Central memory CD4-positive, alpha-beta T cell (primary cell): Measurements from ENCODE around the gene RPL19.

Experiments used
- DNase-seq: peaks from one replicate; pipeline ENCODE4 v3.0.0; 2022

Gene RPL19

DNA sequence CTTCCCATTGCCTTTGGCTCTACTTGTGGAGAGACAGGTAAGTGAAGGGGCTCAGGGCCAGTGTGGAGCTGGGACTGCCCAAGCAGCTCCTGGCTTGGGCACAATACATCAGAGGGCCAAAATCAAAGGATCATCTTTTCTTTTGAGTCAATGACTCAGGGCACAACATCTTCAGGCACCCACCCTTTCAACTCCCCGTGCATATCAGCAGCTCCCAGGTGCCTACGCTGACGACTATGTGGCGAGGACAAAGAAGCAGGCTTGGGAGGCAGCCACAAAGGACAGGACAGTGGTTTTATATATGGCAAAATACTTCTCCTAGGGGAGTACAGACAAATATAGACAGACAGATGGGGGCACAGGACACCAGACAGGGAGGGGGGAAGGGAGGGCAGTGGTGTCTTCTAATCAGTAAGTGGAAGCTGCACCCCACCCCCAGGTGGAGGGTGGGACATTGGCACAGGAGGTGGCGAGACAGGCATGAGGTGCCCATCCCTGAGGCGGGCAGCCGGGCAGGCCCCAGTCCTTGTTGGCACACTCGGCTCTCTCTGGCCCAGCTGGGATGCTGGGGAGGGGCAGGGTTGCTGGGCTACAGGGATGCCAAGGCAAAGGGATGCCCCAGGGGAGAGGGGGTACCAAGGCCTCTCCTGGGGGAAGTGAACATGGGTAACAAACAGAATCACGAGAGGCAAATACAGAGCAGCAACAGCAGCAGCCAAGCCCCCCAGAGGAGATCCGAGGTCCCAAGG lies 26.4 kb upstream of the RPL19 start:
- no peak for DNase-seq

DNA sequence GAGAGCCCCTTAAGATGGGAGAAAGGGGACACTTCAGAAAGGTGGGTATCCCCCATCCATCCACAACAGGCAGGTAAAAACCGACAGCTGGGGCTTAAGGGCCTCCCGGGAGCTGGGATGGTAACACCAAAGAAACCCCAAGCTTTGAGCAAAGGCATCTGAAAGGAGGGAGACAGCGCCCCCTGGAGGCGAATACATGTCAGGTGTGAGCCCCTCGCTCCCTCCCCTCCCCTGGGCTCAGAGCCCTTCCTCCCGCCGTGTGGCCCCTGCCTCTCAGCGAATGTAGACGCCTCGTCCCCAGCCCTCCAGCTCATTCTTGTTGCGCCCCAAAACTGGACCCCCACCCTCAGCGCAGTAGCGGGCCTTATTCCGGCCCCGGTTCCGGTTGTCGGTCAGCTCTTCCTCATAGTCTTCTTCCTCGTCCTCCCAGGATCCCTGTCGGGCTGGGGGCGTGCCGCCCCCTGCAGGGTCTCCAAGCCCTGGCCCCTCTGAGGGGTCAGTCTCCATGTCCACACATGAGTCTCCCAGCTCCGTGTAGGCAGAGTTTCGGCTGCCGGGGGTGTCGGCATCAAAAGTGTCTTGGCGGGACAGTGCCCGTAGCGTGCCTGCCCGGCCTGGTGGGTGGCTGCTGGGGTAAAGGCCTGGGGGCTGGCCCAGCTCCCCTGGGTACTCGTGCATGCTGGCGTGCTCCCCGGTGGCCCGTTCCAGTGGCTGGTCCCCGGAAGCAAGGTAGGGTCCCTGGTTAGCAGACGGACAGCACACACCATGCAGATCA lies 25.0 kb upstream of the RPL19 start:
- peak; percentile 61 for DNase-seq

DNA sequence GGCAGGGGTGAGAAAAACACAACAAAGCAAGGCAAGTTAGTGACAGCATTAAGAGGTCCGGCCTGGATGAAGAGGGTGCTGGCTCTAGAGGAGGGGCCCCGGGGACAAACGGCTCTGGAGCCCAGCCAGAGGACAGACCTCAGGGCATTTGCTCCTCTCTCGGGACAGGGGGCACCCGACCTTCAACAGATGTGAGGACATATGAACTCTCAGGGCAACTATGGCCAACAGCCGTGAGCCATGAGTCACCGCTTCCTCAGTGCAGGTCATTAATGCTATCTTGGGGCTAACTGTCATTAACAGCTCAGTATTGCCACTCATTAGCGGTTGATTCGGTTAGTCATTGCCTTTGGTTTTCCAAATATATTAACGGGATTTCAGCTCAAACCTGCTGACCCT lies 24.4 kb upstream of the RPL19 start:
- DNase-seq: no peak

DNA sequence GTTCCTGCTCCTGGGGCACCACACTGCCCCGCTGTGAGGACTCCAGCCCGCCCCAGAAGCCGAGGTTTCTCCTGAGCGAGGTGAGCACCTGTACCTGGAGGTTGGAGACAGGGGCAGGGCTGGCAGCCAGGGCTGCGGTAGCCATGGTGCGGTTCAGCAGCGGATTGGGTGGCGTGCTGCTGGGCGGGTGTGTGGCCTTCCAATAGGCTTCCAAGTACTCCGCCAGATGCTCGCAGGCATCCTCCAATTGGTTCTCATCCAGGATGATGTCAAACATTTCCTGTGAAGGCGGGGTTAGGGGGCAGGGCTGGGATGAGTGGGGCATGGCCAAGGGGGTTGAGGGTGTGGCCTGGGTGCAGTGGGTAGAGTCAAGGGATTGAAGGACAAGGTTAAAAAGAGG lies 22.8 kb upstream of the RPL19 start:
- no peak for DNase-seq

DNA sequence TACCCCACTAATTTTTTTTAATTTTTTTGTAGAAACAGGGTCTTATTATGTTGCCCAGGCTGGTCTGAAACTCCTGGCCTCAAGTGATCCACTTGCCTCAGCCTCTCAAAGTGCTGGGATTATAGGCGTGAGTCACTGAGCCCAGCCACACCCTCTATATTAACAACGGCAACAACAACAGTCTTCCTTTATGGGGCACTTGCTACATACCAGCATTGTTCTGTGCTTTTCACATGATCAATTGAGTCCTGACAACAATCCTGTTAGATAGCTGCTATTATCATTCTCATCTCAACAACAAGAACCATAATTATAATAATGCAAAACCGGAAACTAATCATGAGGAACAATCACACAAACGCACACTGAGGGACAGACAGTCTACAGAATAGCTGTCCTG lies 21.5 kb upstream of the RPL19 start:
- no peak for DNase-seq

DNA sequence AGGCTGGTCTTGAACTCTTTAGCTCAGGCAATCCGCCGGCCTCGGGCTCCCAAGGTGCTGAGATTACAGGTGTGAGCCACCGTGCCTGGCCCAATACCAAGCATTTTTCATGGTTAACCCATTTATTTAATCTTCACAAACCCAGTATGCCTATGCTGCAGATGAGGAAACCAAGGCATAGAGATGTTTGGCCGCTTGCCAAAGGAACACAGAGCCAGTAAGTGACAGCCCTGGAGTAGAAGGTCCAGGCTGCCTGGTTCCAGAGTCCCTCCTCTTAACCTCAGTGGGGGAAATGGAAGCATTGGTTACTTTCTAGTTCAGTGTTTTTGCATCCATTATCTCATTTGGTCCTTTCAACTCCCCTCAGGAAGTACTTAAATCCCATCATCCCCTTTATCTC lies 18.8 kb upstream of the RPL19 start:
- no peak for DNase-seq

DNA sequence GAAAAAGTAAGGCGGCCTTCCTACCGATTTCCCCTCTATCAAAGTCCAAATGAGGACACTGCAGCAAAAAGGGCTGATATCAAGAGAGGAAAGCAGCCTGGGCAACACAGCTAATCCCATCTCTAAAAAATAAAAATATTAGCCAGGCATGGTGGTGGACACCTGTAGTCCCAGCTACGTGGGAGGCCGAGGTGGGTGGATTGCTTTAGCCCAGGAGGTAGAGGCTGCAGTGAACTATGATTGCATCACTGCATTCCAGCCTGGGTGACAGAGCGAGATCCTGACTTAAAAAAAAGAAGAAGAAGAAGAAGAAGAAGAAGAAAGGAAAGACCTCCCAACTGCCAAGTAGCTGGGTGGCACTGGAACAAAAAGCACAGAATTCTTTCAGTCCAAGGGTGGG lies 17.0 kb upstream of the RPL19 start:
- no peak for DNase-seq

DNA sequence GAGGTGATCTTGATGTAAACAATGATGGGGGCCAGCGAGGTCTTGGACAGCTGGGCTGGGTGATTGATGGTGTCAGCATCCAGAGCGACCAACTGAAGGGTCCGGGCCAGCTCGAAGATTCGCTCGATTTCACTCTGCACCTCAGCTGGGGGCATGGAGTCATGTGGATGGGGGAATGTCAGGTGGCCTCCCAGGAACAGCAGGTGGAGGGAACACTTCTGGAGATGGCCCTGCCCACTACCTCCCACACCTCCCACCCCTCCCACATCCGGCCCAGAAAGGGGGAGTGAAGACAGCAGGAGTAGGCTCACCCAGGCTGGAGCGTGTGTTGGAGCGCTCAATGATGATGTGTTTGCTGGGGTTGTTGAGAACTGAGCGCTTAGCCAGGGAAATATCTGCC lies 16.4 kb upstream of the RPL19 start:
- DNase-seq: no peak

DNA sequence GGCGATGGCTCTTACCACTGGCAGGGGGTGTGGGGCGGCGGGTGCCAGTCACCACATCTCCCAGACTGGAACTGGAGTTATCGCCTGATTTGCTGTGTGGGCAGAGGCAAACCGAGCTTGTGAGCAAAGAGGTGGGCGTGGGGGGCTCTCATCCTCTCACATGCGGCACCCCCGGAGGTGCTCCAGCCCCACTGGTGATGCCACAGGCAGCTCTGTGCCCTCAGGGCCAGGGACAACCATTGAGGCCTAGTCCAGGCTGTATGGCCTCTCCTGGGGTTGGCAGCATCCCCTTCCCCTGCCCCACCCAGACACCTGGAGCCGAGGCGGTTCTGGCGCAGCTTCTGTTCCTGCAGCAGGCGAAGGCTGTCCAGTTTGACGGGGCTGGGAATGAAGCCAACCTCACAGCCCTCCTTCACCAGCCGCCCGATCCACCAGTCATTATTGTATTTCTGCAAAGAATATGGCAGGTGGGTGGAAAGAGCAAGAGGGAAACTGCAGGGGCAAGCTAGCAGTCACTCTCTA lies 13.5 kb upstream of the RPL19 start:
- DNase-seq: no peak

DNA sequence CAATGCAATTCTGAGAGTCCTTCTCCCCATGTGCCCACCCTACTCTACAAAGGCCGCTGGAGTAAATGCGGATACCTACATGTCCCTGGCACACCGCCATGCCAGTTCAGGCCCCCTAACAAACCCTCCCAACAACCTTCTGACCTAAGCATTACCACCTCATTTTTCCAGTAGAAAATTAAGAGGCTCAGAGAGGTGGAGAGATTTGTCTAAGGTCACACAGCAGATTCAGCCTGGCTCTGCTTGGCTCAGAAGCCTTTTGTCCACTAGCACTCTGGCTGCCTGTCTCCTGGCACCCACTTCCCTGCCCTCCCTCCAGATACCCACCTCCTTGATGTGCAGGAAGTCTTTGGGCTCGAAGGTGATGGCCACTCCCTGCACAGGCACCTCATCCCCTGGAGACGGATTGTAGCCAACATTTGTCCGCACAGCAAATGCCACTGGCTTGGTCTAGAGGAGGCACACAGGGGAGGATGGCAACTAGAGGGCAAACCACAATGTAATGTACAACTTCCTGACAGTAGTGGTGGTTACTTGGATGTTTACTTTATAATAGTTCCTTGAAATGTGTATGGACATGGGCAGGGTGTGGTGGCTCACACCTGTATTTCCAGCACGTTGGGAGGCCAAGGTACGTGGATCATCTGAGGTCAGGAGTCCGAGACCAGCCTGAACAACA lies 12.8 kb upstream of the RPL19 start:
- no peak for DNase-seq

DNA sequence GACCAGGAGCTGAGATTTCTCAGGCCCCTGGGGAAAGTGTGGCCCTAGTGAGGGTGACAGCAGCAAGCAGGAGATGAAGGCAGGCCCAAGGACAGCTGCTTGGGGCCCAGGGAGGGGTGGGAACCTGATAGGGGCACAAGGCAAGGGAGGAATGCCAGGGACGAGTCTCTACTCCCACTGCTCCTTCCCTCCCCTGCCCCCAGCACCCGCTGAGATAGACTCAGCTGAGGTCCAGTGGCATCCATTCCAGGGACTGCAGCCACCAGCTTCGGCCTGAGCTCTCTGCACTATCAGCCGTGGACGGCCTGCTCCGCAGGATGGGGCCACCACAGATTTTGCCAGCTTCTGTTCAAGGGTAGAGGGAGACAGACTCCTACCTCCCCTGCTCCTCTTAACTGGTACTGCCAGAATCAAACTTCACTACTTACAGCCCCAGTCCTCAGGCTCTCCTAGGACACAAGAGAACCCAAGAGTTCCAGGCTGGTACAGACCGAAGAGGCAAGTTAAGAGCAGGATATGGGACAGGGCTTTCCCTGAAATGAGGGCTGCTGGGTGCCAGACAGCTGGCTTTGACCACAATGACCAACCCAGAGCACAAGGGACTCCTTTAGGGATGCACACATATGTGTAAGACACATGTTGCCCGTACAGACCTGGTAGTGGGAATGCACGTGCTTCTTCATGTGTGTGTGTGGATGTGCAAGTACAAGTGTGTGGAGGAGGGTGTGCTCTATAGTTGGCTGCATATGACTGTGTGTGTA lies 8.2 kb upstream of the RPL19 start:
- DNase-seq: no peak

DNA sequence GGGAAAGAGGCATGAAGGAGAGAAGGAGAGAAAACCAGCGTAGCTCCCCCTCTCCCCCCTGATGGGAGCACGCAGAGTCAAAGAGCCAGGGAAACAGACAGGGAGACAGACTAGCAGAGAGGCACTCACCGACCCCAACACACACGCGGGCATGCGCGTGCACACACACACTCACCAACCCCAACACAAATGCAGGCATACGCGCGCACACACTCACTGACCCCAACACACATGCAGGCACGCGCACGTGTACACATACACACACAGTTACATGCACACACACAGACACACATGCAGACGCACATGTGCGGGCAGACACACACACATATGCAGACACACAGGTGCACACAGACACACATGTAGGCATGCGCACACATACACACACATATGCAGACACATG lies 7.2 kb upstream of the RPL19 start:
- no peak for DNase-seq

DNA sequence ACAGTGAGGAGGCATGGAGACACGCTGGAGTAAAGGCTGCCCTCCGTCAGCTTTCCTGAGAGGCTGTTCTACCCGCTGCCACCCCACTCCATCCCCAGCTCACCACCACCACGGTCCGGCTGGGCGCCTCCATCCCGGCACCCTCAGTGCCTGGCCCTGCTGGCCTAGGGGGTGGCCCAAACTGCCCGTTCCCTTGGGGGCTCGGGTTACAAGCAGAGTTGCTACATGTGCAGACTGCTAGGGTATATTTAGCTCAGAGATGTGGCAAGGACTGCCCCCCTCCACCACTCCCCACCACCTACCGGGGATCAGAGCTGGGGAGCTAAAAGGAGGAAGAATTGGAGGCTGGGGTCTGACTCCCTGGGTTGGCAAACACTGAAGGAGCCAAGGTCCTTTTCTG lies 6.7 kb upstream of the RPL19 start:
- DNase-seq: no peak

DNA sequence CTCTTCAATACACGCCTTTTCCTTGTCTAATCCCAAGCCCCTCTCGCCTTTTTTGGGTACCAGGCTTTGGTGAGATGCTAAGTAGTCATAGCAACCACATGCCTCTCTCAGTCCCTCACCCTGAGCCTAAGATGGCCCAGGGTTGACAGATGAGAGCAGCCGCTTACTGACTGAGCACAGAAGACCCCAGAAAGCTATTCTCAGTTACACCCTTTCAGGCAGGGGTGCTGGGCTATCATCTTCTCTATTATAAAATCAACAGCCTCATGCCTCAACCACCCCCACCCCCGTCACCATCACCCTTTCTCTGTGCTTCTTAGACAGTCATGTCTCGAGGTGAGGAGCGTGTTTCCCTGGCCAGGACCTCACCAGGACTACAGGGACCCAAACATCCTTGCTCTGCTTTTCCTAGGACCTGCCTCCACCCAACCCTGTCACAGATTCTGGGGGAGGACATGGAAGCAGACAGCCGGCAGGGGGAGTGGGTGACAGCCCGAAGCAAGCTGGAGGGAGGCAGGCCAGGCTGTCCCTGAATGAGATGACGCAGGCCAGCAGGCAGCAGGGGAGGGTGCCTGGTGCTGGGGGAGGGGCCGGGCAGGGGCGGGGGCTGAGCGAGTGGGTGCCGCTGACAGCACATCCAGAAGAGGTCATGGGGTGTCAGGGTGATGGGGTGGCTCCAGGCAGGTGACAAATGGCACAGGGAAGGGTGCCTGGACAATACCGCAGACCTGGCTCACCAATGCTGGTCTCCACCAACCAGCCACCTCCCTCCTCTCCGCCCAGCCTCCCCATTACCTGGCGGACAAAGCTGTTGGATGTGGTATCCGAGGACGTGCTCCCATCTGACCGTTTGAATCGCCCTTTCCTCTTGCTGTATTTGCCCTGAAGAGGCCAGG lies 5.7 kb upstream of the RPL19 start:
- no peak for DNase-seq

DNA sequence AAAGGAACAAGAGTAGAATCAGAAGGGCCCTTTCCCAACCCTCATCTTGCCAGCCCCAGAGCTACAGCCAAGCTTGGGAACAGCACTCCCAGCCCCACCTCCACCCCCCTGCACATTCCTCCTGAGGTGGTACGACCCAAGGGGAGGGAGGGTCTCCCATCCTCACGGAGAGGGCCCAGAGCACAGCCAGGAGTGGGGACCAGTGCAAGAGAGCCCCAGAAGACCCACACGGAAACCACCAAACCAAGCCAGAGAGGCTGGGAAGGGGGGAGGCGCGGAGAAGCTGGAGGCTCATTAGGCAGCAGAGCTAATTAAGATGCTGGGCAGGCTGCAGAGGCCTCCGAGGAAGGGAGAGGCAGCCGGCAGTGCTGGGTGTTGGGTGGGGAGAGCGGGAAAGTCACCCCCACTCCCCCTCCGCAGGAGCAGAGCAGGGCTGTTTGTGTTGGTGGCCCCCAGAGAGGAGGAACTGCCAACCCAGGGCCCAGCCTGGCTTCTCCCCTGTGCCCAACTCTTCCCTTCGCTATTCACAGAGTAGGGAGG lies 5.0 kb upstream of the RPL19 start:
- no peak for DNase-seq

DNA sequence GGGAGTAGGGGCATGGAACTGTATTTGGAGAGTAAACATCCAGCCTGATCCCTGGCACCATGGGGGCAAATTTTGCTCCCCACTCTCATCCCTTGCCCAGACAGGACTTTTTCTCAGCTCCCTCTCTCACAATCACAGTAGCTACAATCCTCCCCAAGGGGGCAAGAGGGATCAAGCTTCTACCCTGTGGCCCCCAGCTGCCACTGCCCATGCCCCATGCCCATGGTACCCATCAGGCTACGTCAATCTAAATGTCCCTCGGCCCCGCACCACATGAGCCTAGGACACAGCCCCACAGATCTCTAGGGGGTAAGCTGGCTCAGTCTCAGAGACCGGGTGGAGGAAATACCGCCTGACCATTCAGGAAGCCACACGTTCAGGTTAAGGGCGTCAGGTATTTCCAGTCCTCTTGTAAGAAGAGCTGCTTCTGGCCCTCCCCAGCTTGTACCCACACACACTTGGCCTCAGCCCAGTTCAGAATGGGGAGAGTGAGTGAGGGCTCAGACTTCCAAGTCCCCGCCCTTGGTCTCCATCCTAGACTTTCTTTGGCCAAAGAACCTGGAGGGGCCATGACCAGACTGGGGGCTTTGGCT lies 4.4 kb upstream of the RPL19 start:
- DNase-seq: no peak

DNA sequence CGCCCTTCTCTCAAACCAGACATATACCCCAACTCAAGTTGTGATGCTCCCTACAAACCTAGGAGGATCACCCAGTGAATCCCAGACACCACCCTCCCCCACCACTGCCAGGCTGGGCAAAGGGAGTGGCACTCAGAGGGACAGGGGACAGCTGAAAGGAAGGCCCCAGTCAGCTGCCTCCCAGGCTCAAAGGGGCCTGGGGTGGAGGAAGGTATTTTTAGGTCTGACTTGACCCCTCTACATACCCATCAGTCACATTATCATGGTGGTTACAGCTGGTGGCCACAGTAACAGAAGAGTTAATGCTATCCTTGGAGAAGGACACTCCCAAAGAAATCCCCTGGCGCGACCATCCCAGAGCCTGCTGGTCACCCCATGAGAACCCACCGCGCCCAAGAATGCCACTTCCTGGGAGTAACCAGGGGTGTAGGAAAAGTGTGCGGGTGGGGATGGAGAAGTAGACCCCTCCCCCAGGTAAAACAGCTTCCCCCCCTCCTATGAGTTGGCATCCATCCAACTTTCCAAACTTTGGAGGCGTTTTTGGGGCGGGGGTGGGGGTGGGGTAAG lies 3.8 kb upstream of the RPL19 start:
- DNase-seq: no peak

DNA sequence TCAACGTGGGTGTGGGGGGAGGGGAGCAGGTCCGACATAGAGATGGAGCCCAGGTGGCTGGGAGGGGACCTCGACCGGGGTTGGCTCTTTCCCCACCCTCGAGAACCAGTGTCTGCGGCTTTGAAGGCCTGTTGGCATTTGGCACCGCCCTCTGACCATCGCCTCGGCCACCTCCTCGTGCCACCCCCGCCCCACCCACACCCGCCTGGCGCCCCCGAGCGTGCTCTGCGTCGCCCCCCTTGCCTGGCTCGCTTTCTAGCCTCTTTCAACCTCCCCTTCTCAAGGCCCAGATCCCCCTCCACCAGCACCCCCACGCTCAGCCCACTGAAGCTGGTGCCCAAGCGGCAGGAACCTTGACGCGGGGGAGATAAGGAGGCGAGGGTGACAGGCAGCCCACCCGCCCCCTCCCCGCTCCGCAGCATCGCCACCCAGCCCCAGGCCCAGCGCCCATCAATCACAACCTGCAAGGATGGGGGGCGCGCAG lies 3.2 kb upstream of the RPL19 start:
- no peak for DNase-seq

DNA sequence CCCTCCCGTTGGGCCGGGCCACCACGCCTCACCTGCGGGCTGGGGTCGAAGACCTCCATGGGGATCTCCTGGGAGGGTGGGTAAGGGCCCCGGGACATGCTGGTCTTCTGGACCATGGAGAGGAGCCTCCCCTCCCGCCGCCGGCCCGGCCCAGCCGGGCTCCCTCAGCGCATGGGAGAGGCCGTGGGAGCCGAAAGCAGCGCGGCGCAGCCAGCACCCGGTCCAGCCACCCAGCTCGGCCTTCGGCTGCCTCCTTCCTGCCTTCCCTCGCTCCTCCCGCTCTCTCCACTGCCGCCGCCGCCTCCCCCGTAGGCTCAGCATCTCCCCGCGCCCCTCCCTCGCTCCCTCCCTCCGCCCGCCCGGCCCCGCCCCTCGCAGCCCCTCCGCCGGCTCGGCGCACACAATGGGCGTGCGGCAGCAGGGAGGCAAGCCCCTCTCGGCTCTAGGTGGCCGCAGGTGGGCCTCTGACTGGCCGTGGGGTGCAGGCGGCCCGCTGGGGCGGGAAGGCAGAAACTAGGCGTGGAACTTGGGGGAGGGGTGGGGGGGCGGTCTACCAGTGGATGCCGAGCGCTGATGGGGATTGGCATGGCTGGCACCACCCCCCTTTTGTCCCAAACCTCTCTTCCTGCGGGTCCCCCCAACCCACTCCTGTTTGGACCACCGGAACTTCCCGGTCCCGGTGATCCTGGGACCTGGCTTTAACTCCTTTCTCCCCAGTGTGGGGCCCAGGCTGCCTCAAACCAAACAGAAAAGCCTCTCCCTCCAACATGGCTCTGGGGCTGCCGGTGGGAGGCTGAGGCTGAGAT lies 2.5 kb upstream of the RPL19 start, which contains the start of gene CACNB1:
CACNB1 (minus strand) TSS at position 290 of the 806 bp plus-strand sequence; CDS start at position 116, 174 bp downstream.
- peak; percentile 52 for DNase-seq

DNA sequence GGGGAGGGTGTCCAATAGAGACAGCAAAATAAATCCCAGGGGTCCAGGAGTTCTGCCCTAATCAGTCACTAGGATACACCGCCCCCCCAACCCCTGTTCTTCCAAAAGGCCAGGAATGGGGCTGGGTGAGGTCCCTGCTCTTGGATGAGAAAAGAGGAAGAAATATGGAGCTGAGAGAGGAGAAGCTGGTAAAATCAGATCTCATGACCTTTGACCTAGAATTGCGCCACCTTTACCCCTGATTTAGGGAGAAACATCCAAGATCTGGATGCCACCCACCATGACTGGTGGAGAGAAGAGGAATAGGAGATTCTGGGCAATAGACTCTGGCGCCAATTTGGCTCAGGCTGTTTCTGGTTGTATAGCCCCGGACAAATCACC lies 1.9 kb upstream of the RPL19 start:
- DNase-seq: no peak
